HepG2 (cell line): Measurements from ENCODE around the gene ENO2. TPM values are rescaled to one million over a fixed set of nuclear protein-coding genes. Genes with fewer than 3 reads are reported as not detected.
A peak's percentile ranks its signal among the peaks of the same experiment; 100 is the strongest.

ENCODE experiments used
- GRHL1 ChIP-seq: sonication (generic); formaldehyde crosslinking; conservative IDR thresholded peaks from 2 replicates; pipeline ENCODE4 v1.8.0; 2022; ENCODE audit warnings: missing genetic modification reagents
- MAZ ChIP-seq, 2 experiments: sonication (generic) in 1 of 2; formaldehyde crosslinking in 1 of 2; IDR thresholded peaks; 2 replicates each; pipeline versions ENCODE4 v1.5.0 to v1.6.1; 2012 to 2020; ENCODE audit warnings: low read depth in 2 of 2, mild to moderate bottlenecking in 2 of 2, borderline replicate concordance in 1 of 2, improper control_type of control experiment in 1 of 2, low read length in 1 of 2, missing genetic modification reagents in 1 of 2, moderate library complexity in 1 of 2
- PLRG1 ChIP-seq: fragments of 450-650 bp; conservative IDR thresholded peaks from 2 replicates; pipeline ENCODE4 v1.6.1; 2016
- RBAK ChIP-seq: sonication (generic); formaldehyde crosslinking; IDR thresholded peaks from 2 replicates; pipeline ENCODE4 v1.5.1; 2020; ENCODE audit warnings: mild to moderate bottlenecking, missing genetic modification reagents
- SRY ChIP-seq: sonication (generic); formaldehyde crosslinking; IDR thresholded peaks from 2 replicates; pipeline ENCODE4 v1.8.0; 2022; ENCODE audit warnings: mild to moderate bottlenecking, missing genetic modification reagents
- TRIM24 ChIP-seq: sonication (generic); formaldehyde crosslinking; IDR thresholded peaks from 2 replicates; pipeline ENCODE4 v1.8.0; 2022; ENCODE audit warnings: mild to moderate bottlenecking, missing genetic modification reagents
- ZFX ChIP-seq: sonication (generic); formaldehyde crosslinking; IDR thresholded peaks from 2 replicates; pipeline ENCODE4 v1.4.0; 2020; ENCODE audit warnings: mild to moderate bottlenecking, low read depth, missing genetic modification reagents, moderate library complexity
- ZHX1 ChIP-seq: sonication (generic); formaldehyde crosslinking; IDR thresholded peaks from 2 replicates; pipeline ENCODE4 v1.8.1; 2022; ENCODE audit warnings: low read depth, mild to moderate bottlenecking, missing genetic modification reagents
- ZNF431 ChIP-seq: sonication (generic); formaldehyde crosslinking; IDR thresholded peaks from 2 replicates; pipeline ENCODE4 v1.9.0; 2022; ENCODE audit warnings: missing genetic modification reagents, low read depth, mild to moderate bottlenecking, borderline replicate concordance
- ZNF678 ChIP-seq: sonication (generic); formaldehyde crosslinking; IDR thresholded peaks from 2 replicates; pipeline ENCODE4 v1.4.0; 2020; ENCODE audit warnings: mild to moderate bottlenecking, missing genetic modification reagents
- ZNF737 ChIP-seq: sonication (generic); formaldehyde crosslinking; IDR thresholded peaks from 2 replicates; pipeline ENCODE4 v1.5.0; 2020; ENCODE audit warnings: missing genetic modification reagents, mild to moderate bottlenecking, borderline replicate concordance
- polyA plus RNA-seq, 8 experiments: library from polyadenylated mRNA; depleted of rRNA in 3 of 8; stranded (reverse) in 7 of 8; unstranded in 1 of 8; fragments of >200 nt; fragmentation: Illumina TruSeq in 4 of 8; extraction: Trizol in 4 of 8; gene quantifications; 2 replicates each; pipeline versions ENCODE4 v1.2.1 to v1.2.3, GENCODE V29; 2011 to 2016; ENCODE audit warnings: low read depth in 4 of 8, missing spikeins in 1 of 8, mixed read lengths in 1 of 8; ENCODE audit not compliant: insufficient read depth in 1 of 8
- total RNA-seq, 5 experiments: library from RNA; depleted of rRNA; stranded (reverse); fragments of >200 nt; fragmentation: Illumina TruSeq; extraction: Trizol; gene quantifications; 2 replicates each; pipeline ENCODE4 v1.2.3, GENCODE V29; 2016; ENCODE audit warnings: low read depth in 1 of 5
- TF ChIP-seq, protein P1 (sequence below): IDR thresholded peaks from 2 replicates; pipeline ENCODE4 v1.6.1; 2018; ENCODE audit warnings: missing genetic modification reagents
- TF ChIP-seq, protein P2 (sequence below), 2 experiments: sonication (generic) in 1 of 2; formaldehyde crosslinking in 1 of 2; IDR thresholded peaks; 2 replicates each; pipeline versions ENCODE4 v1.6.1 to v1.9.0; 2014 to 2022; ENCODE audit warnings: antibody characterized with exemption in 1 of 2, borderline replicate concordance in 1 of 2, inconsistent platforms in 1 of 2, low read depth in 1 of 2, missing genetic modification reagents in 1 of 2

ENO2 gene
- total and polyA plus RNA-seq, 2 of the 13 experiments (the other 11 are each of a cell fraction or from before 2014, with no cell fraction given), result 19.3 to 136 TPM

- TF ChIP-seq, protein P1, sequence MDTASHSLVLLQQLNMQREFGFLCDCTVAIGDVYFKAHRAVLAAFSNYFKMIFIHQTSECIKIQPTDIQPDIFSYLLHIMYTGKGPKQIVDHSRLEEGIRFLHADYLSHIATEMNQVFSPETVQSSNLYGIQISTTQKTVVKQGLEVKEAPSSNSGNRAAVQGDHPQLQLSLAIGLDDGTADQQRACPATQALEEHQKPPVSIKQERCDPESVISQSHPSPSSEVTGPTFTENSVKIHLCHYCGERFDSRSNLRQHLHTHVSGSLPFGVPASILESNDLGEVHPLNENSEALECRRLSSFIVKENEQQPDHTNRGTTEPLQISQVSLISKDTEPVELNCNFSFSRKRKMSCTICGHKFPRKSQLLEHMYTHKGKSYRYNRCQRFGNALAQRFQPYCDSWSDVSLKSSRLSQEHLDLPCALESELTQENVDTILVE (CRISPR knock-in tag), result peak; percentile 92
- peak; percentile 72 for TF ChIP-seq MAZ (IDR thresholded peaks at IDR 0.05; ENCODE audit: borderline replicate concordance, low read depth, low read length)
- TF ChIP-seq MAZ (CRISPR knock-in tag; IDR thresholded peaks at IDR 0.05; ENCODE audit: low read depth), result peak; percentile 98
- TF ChIP-seq ZFX, result peak; percentile 22; the same call in 1 of the 2 replicates
- TF ChIP-seq GRHL1 (CRISPR knock-in tag), result no peak
- TF ChIP-seq ZNF737 (CRISPR knock-in tag), result no peak
- TF ChIP-seq PLRG1, result no peak
- peak; percentile 93 for TF ChIP-seq ZHX1 (CRISPR knock-in tag)
- TF ChIP-seq SRY, result 0 out of 2 replicates have a peak, but pooled peaks have one; percentile 13
- TF ChIP-seq ZNF678 (CRISPR knock-in tag), result no peak
- TF ChIP-seq ZNF431 (CRISPR knock-in tag), result peak; percentile 27; the same call in 1 of the 2 replicates
- TF ChIP-seq TRIM24 (CRISPR knock-in tag), result no peak
- TF ChIP-seq RBAK (CRISPR knock-in tag), result no peak
- TF ChIP-seq, protein P2, sequence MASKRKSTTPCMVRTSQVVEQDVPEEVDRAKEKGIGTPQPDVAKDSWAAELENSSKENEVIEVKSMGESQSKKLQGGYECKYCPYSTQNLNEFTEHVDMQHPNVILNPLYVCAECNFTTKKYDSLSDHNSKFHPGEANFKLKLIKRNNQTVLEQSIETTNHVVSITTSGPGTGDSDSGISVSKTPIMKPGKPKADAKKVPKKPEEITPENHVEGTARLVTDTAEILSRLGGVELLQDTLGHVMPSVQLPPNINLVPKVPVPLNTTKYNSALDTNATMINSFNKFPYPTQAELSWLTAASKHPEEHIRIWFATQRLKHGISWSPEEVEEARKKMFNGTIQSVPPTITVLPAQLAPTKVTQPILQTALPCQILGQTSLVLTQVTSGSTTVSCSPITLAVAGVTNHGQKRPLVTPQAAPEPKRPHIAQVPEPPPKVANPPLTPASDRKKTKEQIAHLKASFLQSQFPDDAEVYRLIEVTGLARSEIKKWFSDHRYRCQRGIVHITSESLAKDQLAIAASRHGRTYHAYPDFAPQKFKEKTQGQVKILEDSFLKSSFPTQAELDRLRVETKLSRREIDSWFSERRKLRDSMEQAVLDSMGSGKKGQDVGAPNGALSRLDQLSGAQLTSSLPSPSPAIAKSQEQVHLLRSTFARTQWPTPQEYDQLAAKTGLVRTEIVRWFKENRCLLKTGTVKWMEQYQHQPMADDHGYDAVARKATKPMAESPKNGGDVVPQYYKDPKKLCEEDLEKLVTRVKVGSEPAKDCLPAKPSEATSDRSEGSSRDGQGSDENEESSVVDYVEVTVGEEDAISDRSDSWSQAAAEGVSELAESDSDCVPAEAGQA (IDR thresholded peaks at IDR 0.05; ENCODE audit: low read depth), result 0 out of 2 replicates have a peak, but pooled peaks have one; percentile 56
- TF ChIP-seq, protein P2 (CRISPR knock-in tag; IDR thresholded peaks at IDR 0.05; ENCODE audit: borderline replicate concordance), result no peak
These were observed 23.4 kb upstream of the ENO2 start (continued) for GRCh38 chr12:6890789-6891645.
